ENCODE data around the gene DPP6.

The DPP6 gene

DNA sequence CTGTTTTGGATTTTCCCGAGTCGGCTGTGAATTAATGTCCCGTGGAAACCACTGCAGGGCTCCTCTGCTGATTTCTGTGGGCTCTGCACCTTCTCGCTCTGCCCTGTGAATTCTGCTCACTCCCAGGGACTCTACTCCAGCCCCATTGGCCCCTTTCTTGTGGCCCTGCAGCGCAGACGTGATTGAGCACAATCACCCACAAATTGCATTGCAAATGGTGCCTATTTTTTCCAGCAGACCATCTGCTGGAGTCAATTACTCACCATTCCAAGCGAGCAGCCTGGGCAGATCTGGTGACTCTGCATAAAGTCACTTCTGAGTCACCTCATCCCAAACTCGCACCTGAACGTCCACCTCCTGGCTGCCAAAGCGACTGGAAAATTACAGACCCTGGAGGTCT lies 714.9 kb downstream of the DPP6 start:
- Histone ChIP-seq H3K27me3 (ENCODE audit: insufficient read depth, poor library complexity, severe bottlenecking) (no peaks in the 10 kb centered on the region), H3K9me3 (ENCODE audit: severe bottlenecking) (peaks cover 2% of the 10 kb centered on the region), H3K4me1 (ENCODE audit: insufficient read depth, poor library complexity, severe bottlenecking) (no peaks in the 10 kb centered on the region), H3K4me3 (ENCODE audit: severe bottlenecking) (no peak overlapping the region), H3K36me3 (ENCODE audit: low read depth) (no peaks in the 10 kb centered on the region), H3K27ac (ENCODE audit: poor library complexity, severe bottlenecking) (peak overlapping the region; percentile 8)
- TF ChIP-seq, protein P1, sequence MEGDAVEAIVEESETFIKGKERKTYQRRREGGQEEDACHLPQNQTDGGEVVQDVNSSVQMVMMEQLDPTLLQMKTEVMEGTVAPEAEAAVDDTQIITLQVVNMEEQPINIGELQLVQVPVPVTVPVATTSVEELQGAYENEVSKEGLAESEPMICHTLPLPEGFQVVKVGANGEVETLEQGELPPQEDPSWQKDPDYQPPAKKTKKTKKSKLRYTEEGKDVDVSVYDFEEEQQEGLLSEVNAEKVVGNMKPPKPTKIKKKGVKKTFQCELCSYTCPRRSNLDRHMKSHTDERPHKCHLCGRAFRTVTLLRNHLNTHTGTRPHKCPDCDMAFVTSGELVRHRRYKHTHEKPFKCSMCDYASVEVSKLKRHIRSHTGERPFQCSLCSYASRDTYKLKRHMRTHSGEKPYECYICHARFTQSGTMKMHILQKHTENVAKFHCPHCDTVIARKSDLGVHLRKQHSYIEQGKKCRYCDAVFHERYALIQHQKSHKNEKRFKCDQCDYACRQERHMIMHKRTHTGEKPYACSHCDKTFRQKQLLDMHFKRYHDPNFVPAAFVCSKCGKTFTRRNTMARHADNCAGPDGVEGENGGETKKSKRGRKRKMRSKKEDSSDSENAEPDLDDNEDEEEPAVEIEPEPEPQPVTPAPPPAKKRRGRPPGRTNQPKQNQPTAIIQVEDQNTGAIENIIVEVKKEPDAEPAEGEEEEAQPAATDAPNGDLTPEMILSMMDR (IDR thresholded peaks at IDR 0.05; ENCODE audit: poor library complexity, severe bottlenecking) = no peak
- DNase-seq (ENCODE audit: low spot score) (no peak), ATAC-seq (ENCODE audit: low read depth) (peak; percentile 67)

DNA sequence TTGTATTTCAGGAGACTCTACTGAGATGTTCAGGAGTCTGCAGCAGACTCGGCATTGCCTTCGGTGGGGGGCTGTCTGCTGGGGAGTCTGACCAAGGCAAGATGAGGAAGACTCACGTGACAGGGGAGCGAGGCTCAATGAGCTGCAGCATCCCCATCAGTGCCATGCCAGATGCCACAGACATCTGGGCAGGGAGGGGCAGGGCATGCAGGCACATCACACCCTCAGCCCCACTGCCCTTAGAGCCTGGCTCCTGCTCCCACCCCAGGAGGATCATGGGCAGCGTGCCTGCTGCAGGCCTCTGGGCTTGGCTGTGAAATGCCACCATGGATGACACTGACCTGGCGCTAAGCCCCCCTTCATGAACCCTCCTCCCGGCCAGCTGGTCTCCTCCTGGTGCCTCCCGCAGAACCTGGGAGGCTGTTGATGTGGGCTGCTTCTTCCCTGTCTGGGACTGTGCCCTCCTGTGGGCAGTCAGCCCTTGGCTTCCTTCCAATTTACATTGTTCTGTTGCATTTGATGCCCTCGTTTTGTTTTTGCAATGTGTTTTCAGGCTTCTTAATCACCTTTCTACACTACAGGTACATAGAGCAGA lies 715.7 kb downstream of the DPP6 start:
- DNase-seq (ENCODE audit: low spot score) = no peak
- no peak for ATAC-seq (ENCODE audit: low read depth)
- no peaks in the 10 kb centered on the region for H3K27me3 ChIP-seq (ENCODE audit: insufficient read depth, poor library complexity, severe bottlenecking)
- peaks cover 2% of the 10 kb centered on the region for H3K9me3 ChIP-seq (ENCODE audit: severe bottlenecking)
- peak overlapping the region; percentile 8 for H3K27ac ChIP-seq (ENCODE audit: poor library complexity, severe bottlenecking)
- no peak overlapping the region for H3K4me3 ChIP-seq (ENCODE audit: severe bottlenecking)
- no peaks in the 10 kb centered on the region for H3K4me1 ChIP-seq (ENCODE audit: insufficient read depth, poor library complexity, severe bottlenecking)
- TF ChIP-seq, protein P1 (IDR thresholded peaks at IDR 0.05; ENCODE audit: poor library complexity, severe bottlenecking) = no peak
- H3K36me3 ChIP-seq (ENCODE audit: low read depth) = no peaks in the 10 kb centered on the region

DNA sequence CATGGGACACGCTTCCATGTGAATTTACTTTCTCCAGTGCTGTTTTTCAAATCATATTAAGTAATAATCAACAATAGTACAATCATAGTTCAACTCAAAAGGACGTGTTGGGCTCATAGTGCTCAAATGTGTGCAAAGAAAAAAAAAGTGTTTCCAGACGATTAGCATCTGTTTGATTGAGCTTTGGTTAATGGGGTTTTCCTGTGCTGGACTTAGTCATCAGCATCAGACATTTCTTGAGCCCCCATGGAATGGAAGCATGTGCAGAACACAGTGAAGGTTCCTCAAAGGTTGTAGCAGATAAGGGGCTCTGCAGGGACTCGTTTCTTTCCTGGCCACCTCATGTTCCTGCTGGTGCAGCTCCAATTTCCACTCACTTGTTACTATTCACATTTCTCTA lies 716.8 kb downstream of the DPP6 start:
- ATAC-seq (ENCODE audit: low read depth) = no peak
- H3K27me3 ChIP-seq (ENCODE audit: insufficient read depth, poor library complexity, severe bottlenecking) = no peaks in the 10 kb centered on the region
- no peak for DNase-seq (ENCODE audit: low spot score)
- TF ChIP-seq, protein P1 (IDR thresholded peaks at IDR 0.05; ENCODE audit: poor library complexity, severe bottlenecking) = no peak
- H3K9me3 ChIP-seq (ENCODE audit: severe bottlenecking) = peaks cover 4% of the 10 kb centered on the region
- no peak overlapping the region for H3K27ac ChIP-seq (ENCODE audit: poor library complexity, severe bottlenecking)
- no peaks in the 10 kb centered on the region for H3K4me1 ChIP-seq (ENCODE audit: insufficient read depth, poor library complexity, severe bottlenecking)
- H3K36me3 ChIP-seq (ENCODE audit: low read depth) = no peaks in the 10 kb centered on the region
- no peak overlapping the region for H3K4me3 ChIP-seq (ENCODE audit: severe bottlenecking)

DNA sequence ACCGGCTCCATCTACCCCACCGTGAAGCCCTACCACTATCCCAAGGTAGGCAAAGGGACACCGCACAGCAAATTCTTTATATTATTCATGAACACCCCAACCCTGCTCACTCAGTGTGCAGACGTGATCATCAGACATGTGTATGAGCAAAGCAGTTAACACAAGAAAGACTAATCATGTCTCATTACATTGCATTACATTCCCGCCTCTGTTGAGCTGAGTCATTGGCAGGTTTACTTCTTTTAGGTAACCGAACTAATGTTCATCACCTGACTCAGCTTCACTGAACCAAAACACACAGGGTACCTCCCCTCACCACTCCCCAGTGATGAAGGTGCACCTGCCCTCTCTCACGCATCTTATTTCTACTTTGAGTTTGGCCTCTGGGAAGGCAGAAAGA lies 717.3 kb downstream of the DPP6 start:
- TF ChIP-seq, protein P1 (IDR thresholded peaks at IDR 0.05; ENCODE audit: poor library complexity, severe bottlenecking) = no peak
- no peak for DNase-seq (ENCODE audit: low spot score)
- H3K27me3 ChIP-seq (ENCODE audit: insufficient read depth, poor library complexity, severe bottlenecking) = no peaks in the 10 kb centered on the region
- H3K4me1 ChIP-seq (ENCODE audit: insufficient read depth, poor library complexity, severe bottlenecking) = no peaks in the 10 kb centered on the region
- H3K36me3 ChIP-seq (ENCODE audit: low read depth) = no peaks in the 10 kb centered on the region
- ATAC-seq (ENCODE audit: low read depth) = peak; percentile 46; the same call in 1 of the 3 replicates
- peaks cover 4% of the 10 kb centered on the region for H3K9me3 ChIP-seq (ENCODE audit: severe bottlenecking)
- H3K27ac ChIP-seq (ENCODE audit: poor library complexity, severe bottlenecking) = no peak overlapping the region
- no peak overlapping the region for H3K4me3 ChIP-seq (ENCODE audit: severe bottlenecking)

DNA sequence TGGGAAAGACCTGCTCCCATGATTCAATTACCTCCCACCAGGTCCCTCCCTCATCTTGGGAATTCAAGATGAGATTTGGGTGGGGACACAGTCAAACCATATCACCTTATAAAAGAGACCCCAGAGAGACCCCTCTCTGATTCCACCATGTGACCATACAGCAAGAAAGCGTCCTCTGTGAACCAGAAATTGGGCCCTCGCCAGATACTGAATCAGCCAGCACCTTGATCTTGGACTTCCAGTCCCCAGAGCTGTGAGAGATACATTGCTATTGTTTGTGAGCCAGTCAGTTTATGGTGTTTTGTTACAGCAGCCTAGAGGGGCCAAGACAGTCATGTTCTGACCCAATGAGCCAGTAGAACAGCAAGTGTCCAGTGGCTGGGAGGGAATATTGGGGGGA lies 718.2 kb downstream of the DPP6 start:
- TF ChIP-seq, protein P1 (IDR thresholded peaks at IDR 0.05; ENCODE audit: poor library complexity, severe bottlenecking) = no peak
- no peak overlapping the region for H3K27ac ChIP-seq (ENCODE audit: poor library complexity, severe bottlenecking)
- no peaks in the 10 kb centered on the region for H3K4me1 ChIP-seq (ENCODE audit: insufficient read depth, poor library complexity, severe bottlenecking)

More for the DNA sequence above, 718.2 kb downstream of the DPP6 start:
- Histone ChIP-seq H3K9me3 (ENCODE audit: severe bottlenecking) (peaks cover 4% of the 10 kb centered on the region), H3K36me3 (ENCODE audit: low read depth) (no peaks in the 10 kb centered on the region), H3K4me3 (ENCODE audit: severe bottlenecking) (no peak overlapping the region), H3K27me3 (ENCODE audit: insufficient read depth, poor library complexity, severe bottlenecking) (no peaks in the 10 kb centered on the region)
- DNase-seq (ENCODE audit: low spot score) (no peak), ATAC-seq (ENCODE audit: low read depth) (no peak)

Data from RWPE2 (cell line).